GM23338 (cell line): ENCODE data around the gene L3MBTL4. TPM values are rescaled to one million over a fixed set of nuclear protein-coding genes. Genes with fewer than 3 reads are reported as not detected.

Source experiments
- ATAC-seq: fragments of 200-7000 bp; cut with Tn5 transposase; 3 replicates; pipeline ENCODE4 v1.9.1; 2020
- DNase-seq: peaks from one replicate; pipeline ENCODE4 v3.0.0-alpha.2; 2015; ENCODE audit warnings: low spot score
- H2AFZ ChIP-seq: fragments of 200-600 bp; sonication (generic); 2 replicates; pipeline ENCODE4 v1.8.0; 2016; ENCODE audit warnings: antibody characterized with exemption, mild to moderate bottlenecking, moderate library complexity
- H3F3A ChIP-seq: fragments of 200-600 bp; sonication (generic); replicated peaks from 2 replicates; pipeline ENCODE4 v1.8.0; 2017; ENCODE audit warnings: antibody characterized with exemption, mixed run types, low read depth
- H3K27ac ChIP-seq: fragments of 200-600 bp; sonication (generic); 2 replicates; pipeline ENCODE4 v1.6.1; 2016; ENCODE audit warnings: low read depth
- H3K27me3 ChIP-seq: fragments of 200-600 bp; sonication (generic); 2 replicates; pipeline ENCODE4 v1.8.0; 2016; ENCODE audit warnings: mild to moderate bottlenecking, mixed run types, moderate library complexity; ENCODE audit not compliant: insufficient read depth
- H3K36me3 ChIP-seq: fragments of 200-600 bp; sonication (generic); 2 replicates; pipeline ENCODE4 v1.8.0; 2016; ENCODE audit warnings: mild to moderate bottlenecking; ENCODE audit not compliant: insufficient read depth
- H3K4me1 ChIP-seq: fragments of 200-600 bp; sonication (generic); 2 replicates; pipeline ENCODE4 v1.8.0; 2016; ENCODE audit warnings: mild to moderate bottlenecking, moderate library complexity; ENCODE audit not compliant: insufficient read depth
- H3K4me2 ChIP-seq: fragments of 200-600 bp; sonication (generic); 2 replicates; pipeline ENCODE4 v1.7.1; 2017; ENCODE audit warnings: mixed run types
- H3K4me3 ChIP-seq: fragments of 200-600 bp; sonication (generic); 2 replicates; pipeline ENCODE4 v1.6.1; 2016; ENCODE audit warnings: mixed run types
- H3K79me2 ChIP-seq: fragments of 200-600 bp; sonication (generic); replicated peaks from 2 replicates; pipeline ENCODE4 v1.8.0; 2017; ENCODE audit warnings: mild to moderate bottlenecking; ENCODE audit not compliant: insufficient read depth
- H3K9me2 ChIP-seq: fragments of 200-600 bp; sonication (generic); 2 replicates; pipeline ENCODE4 v1.8.0; 2017; ENCODE audit not compliant: insufficient read depth
- H4K20me1 ChIP-seq: fragments of 200-600 bp; sonication (generic); replicated peaks from 2 replicates; pipeline ENCODE4 v1.8.0; 2017; ENCODE audit warnings: mild to moderate bottlenecking; ENCODE audit not compliant: insufficient read depth
- H3K27ac Mint-ChIP-seq: 2 replicates; pipeline ENCODE4 v1.8.0; 2020; ENCODE audit warnings: inconsistent platforms, mild to moderate bottlenecking, moderate library complexity, mixed read lengths
- H3K27me3 Mint-ChIP-seq: 3 replicates; pipeline ENCODE4 v1.8.0; 2022; ENCODE audit warnings: low read depth, mild to moderate bottlenecking, moderate library complexity, mixed read lengths, inconsistent platforms; ENCODE audit not compliant: insufficient read depth, poor library complexity
- H3K36me3 Mint-ChIP-seq: 3 replicates; pipeline ENCODE4 v1.8.0; 2021; ENCODE audit warnings: low read depth, mild to moderate bottlenecking, inconsistent platforms, moderate library complexity, mixed read lengths
- H3K4me1 Mint-ChIP-seq: 3 replicates; pipeline ENCODE4 v1.8.0; 2020; ENCODE audit warnings: mild to moderate bottlenecking, inconsistent platforms, mixed read lengths
- H3K4me3 Mint-ChIP-seq: 3 replicates; pipeline ENCODE4 v1.8.0; 2021; ENCODE audit warnings: moderate library complexity, mild to moderate bottlenecking, inconsistent platforms, mixed read lengths
- H3K9me3 Mint-ChIP-seq: 3 replicates; pipeline ENCODE4 v1.8.0; 2020; ENCODE audit warnings: moderate library complexity, mild to moderate bottlenecking, inconsistent platforms, mixed read lengths
- CREB1 ChIP-seq: fragments of 250-450 bp; sonication (Bioruptor Pico); IDR thresholded peaks from 2 replicates; pipeline ENCODE4 v1.5.0; 2020; ENCODE audit warnings: low read depth, mild to moderate bottlenecking, moderate library complexity
- EZH2 ChIP-seq: fragments of 200-600 bp; sonication (generic); IDR thresholded peaks from one replicate; pipeline ENCODE4 v1.8.0; 2017; ENCODE audit warnings: antibody characterized with exemption, mild to moderate bottlenecking, low read depth; ENCODE audit not compliant: unreplicated experiment
- EZH2phosphoT487 ChIP-seq: fragments of 200-600 bp; sonication (generic); IDR thresholded peaks from one replicate; pipeline ENCODE4 v1.8.1; 2018; ENCODE audit warnings: antibody characterized with exemption; ENCODE audit not compliant: unreplicated experiment
- JUNB ChIP-seq: IDR thresholded peaks from one replicate; pipeline ENCODE4 v1.6.1; 2016; ENCODE audit warnings: antibody characterized with exemption; ENCODE audit not compliant: unreplicated experiment
- NANOG ChIP-seq: IDR thresholded peaks from 2 replicates; pipeline ENCODE4 v1.6.1; 2016; ENCODE audit warnings: antibody characterized with exemption, borderline replicate concordance
- POLR2AphosphoS5 ChIP-seq: IDR thresholded peaks from 2 replicates; pipeline ENCODE4 v1.6.1; 2016; ENCODE audit warnings: antibody characterized with exemption, low read depth
- STAT1 ChIP-seq: IDR thresholded peaks from one replicate; pipeline ENCODE4 v1.6.1; 2016; ENCODE audit warnings: antibody characterized with exemption; ENCODE audit not compliant: unreplicated experiment
- ZNF114 ChIP-seq: fragments of 250-450 bp; sonication (Bioruptor Pico); IDR thresholded peaks from 2 replicates; pipeline ENCODE4 v1.5.0; 2020; ENCODE audit warnings: mild to moderate bottlenecking, moderate library complexity
- ZNF331 ChIP-seq: fragments of 250-450 bp; sonication (Bioruptor Pico); IDR thresholded peaks from 2 replicates; pipeline ENCODE4 v1.5.0; 2020; ENCODE audit warnings: low read depth, mild to moderate bottlenecking, moderate library complexity
- polyA plus RNA-seq: library from polyadenylated mRNA; unstranded; fragments of >200 nt; fragmentation: Nextera tagmentation; extraction: Ambion mirVana; gene quantifications from 2 replicates; pipeline ENCODE4 v1.2.1, GENCODE V29; 2016
- total RNA-seq: library from RNA; depleted of rRNA; stranded (reverse); fragments of >200 nt; shearing (Covaris generic); gene quantifications from 2 replicates; pipeline ENCODE4 v1.2.3, GENCODE V29; 2014
- TF ChIP-seq, protein P1 (sequence below): IDR thresholded peaks from one replicate; pipeline ENCODE4 v1.6.1; 2018; ENCODE audit warnings: antibody characterized with exemption; ENCODE audit not compliant: unreplicated experiment
- TF ChIP-seq, protein P2 (sequence below): fragments of 250-450 bp; sonication (Bioruptor Pico); IDR thresholded peaks from 2 replicates; pipeline ENCODE4 v1.5.0; 2020; ENCODE audit warnings: mild to moderate bottlenecking, moderate library complexity
- TF ChIP-seq, protein P3 (sequence below), 2 experiments: fragments of 200-600 bp in 1 of 2; sonication (generic) in 1 of 2; conservative IDR thresholded peaks; 2 replicates each; pipeline versions ENCODE4 v1.5.1 to v1.6.1; 2016 to 2017; ENCODE audit warnings: antibody characterized with exemption in 2 of 2, low read depth in 2 of 2, mild to moderate bottlenecking in 2 of 2, moderate library complexity in 1 of 2
- TF ChIP-seq, protein P4 (sequence below): IDR thresholded peaks from 2 replicates; pipeline ENCODE4 v1.6.1; 2016; ENCODE audit warnings: antibody characterized with exemption

L3MBTL4 gene
- total and polyA plus RNA-seq, 2 experiments from 2014 or later, result 0.48 to 2.8 TPM

DNA sequence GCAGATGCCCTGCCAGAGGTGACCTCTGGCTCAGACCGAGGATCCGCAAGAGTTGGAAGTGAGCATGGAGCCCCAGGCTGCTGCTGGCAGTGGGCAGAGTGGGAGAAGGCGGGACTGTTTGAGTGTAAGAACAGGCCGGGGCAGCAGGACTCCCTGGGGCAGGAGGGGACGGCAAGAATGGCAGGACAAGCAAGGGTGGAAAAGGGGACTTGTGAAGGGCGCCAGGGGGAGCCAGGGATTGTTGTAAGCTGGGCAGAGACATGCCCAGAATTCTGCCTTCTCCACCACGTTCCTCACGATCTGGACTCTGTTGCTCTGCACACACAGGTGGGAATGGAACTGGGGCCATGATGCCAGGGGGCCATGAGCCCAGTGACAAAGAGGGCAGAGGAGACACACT lies 447.0 kb downstream of the L3MBTL4 start:
- Histone ChIP-seq H2AFZ (no peak overlapping the region), H3K4me1 (peaks cover 32% of the 10 kb centered on the region), H3F3A (no peaks in the 10 kb centered on the region), H3K27me3 (no peaks in the 10 kb centered on the region), H3K4me2 (no peak overlapping the region), H3K9me2 (0 out of 2 replicates have a peak, but pooled peaks cover 4% of the 10 kb centered on the region), H4K20me1 (no peaks in the 10 kb centered on the region), H3K36me3 (no peaks in the 10 kb centered on the region), H3K79me2 (no peaks in the 10 kb centered on the region), H3K27ac (no peak overlapping the region), H3K4me3 (no peak overlapping the region)
- Mint-ChIP-seq H3K9me3 (no peaks in the 10 kb centered on the region), H3K36me3 (no peaks in the 10 kb centered on the region), H3K27ac (peak overlapping the region; percentile 60; the same call in 1 of the 2 replicates), H3K27me3 (peaks cover 6% of the 10 kb centered on the region), H3K4me1 (peaks cover 42% of the 10 kb centered on the region), H3K4me3 (no peak overlapping the region; the same call in 2 of the 3 replicates)
- ATAC-seq (no peak), DNase-seq (no peak)
- no peak for TF ChIP-seq POLR2AphosphoS5
- no peak for TF ChIP-seq EZH2
- TF ChIP-seq, protein P1, sequence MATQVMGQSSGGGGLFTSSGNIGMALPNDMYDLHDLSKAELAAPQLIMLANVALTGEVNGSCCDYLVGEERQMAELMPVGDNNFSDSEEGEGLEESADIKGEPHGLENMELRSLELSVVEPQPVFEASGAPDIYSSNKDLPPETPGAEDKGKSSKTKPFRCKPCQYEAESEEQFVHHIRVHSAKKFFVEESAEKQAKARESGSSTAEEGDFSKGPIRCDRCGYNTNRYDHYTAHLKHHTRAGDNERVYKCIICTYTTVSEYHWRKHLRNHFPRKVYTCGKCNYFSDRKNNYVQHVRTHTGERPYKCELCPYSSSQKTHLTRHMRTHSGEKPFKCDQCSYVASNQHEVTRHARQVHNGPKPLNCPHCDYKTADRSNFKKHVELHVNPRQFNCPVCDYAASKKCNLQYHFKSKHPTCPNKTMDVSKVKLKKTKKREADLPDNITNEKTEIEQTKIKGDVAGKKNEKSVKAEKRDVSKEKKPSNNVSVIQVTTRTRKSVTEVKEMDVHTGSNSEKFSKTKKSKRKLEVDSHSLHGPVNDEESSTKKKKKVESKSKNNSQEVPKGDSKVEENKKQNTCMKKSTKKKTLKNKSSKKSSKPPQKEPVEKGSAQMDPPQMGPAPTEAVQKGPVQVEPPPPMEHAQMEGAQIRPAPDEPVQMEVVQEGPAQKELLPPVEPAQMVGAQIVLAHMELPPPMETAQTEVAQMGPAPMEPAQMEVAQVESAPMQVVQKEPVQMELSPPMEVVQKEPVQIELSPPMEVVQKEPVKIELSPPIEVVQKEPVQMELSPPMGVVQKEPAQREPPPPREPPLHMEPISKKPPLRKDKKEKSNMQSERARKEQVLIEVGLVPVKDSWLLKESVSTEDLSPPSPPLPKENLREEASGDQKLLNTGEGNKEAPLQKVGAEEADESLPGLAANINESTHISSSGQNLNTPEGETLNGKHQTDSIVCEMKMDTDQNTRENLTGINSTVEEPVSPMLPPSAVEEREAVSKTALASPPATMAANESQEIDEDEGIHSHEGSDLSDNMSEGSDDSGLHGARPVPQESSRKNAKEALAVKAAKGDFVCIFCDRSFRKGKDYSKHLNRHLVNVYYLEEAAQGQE, result no peak
- no peak for TF ChIP-seq EZH2phosphoT487
- no peak for TF ChIP-seq STAT1
- TF ChIP-seq JUNB, result no peak
- TF ChIP-seq ZNF331 (CRISPR knock-in tag), result no peak
- TF ChIP-seq, protein P2, sequence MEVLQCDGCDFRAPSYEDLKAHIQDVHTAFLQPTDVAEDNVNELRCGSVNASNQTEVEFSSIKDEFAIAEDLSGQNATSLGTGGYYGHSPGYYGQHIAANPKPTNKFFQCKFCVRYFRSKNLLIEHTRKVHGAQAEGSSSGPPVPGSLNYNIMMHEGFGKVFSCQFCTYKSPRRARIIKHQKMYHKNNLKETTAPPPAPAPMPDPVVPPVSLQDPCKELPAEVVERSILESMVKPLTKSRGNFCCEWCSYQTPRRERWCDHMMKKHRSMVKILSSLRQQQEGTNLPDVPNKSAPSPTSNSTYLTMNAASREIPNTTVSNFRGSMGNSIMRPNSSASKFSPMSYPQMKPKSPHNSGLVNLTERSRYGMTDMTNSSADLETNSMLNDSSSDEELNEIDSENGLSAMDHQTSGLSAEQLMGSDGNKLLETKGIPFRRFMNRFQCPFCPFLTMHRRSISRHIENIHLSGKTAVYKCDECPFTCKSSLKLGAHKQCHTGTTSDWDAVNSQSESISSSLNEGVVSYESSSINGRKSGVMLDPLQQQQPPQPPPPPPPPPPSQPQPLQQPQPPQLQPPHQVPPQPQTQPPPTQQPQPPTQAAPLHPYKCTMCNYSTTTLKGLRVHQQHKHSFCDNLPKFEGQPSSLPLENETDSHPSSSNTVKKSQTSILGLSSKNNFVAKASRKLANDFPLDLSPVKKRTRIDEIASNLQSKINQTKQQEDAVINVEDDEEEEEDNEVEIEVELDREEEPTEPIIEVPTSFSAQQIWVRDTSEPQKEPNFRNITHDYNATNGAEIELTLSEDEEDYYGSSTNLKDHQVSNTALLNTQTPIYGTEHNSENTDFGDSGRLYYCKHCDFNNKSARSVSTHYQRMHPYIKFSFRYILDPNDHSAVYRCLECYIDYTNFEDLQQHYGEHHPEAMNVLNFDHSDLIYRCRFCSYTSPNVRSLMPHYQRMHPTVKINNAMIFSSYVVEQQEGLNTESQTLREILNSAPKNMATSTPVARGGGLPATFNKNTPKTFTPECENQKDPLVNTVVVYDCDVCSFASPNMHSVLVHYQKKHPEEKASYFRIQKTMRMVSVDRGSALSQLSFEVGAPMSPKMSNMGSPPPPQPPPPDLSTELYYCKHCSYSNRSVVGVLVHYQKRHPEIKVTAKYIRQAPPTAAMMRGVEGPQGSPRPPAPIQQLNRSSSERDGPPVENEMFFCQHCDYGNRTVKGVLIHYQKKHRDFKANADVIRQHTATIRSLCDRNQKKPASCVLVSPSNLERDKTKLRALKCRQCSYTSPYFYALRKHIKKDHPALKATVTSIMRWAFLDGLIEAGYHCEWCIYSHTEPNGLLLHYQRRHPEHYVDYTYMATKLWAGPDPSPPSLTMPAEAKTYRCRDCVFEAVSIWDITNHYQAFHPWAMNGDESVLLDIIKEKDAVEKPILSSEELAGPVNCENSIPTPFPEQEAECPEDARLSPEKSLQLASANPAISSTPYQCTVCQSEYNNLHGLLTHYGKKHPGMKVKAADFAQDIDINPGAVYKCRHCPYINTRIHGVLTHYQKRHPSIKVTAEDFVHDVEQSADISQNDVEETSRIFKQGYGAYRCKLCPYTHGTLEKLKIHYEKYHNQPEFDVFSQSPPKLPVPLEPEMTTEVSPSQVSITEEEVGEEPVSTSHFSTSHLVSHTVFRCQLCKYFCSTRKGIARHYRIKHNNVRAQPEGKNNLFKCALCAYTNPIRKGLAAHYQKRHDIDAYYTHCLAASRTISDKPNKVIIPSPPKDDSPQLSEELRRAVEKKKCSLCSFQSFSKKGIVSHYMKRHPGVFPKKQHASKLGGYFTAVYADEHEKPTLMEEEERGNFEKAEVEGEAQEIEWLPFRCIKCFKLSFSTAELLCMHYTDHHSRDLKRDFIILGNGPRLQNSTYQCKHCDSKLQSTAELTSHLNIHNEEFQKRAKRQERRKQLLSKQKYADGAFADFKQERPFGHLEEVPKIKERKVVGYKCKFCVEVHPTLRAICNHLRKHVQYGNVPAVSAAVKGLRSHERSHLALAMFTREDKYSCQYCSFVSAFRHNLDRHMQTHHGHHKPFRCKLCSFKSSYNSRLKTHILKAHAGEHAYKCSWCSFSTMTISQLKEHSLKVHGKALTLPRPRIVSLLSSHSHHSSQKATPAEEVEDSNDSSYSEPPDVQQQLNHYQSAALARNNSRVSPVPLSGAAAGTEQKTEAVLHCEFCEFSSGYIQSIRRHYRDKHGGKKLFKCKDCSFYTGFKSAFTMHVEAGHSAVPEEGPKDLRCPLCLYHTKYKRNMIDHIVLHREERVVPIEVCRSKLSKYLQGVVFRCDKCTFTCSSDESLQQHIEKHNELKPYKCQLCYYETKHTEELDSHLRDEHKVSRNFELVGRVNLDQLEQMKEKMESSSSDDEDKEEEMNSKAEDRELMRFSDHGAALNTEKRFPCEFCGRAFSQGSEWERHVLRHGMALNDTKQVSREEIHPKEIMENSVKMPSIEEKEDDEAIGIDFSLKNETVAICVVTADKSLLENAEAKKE, result no peak
- TF ChIP-seq, protein P3, sequence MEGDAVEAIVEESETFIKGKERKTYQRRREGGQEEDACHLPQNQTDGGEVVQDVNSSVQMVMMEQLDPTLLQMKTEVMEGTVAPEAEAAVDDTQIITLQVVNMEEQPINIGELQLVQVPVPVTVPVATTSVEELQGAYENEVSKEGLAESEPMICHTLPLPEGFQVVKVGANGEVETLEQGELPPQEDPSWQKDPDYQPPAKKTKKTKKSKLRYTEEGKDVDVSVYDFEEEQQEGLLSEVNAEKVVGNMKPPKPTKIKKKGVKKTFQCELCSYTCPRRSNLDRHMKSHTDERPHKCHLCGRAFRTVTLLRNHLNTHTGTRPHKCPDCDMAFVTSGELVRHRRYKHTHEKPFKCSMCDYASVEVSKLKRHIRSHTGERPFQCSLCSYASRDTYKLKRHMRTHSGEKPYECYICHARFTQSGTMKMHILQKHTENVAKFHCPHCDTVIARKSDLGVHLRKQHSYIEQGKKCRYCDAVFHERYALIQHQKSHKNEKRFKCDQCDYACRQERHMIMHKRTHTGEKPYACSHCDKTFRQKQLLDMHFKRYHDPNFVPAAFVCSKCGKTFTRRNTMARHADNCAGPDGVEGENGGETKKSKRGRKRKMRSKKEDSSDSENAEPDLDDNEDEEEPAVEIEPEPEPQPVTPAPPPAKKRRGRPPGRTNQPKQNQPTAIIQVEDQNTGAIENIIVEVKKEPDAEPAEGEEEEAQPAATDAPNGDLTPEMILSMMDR (conservative IDR thresholded peaks at IDR 0.05; ENCODE audit: low read depth in 2 of 2), result no peak
- TF ChIP-seq, protein P4, sequence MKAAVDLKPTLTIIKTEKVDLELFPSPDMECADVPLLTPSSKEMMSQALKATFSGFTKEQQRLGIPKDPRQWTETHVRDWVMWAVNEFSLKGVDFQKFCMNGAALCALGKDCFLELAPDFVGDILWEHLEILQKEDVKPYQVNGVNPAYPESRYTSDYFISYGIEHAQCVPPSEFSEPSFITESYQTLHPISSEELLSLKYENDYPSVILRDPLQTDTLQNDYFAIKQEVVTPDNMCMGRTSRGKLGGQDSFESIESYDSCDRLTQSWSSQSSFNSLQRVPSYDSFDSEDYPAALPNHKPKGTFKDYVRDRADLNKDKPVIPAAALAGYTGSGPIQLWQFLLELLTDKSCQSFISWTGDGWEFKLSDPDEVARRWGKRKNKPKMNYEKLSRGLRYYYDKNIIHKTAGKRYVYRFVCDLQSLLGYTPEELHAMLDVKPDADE, result no peak
- TF ChIP-seq ZNF114, result no peak
- TF ChIP-seq CREB1 (CRISPR knock-in tag), result no peak
- no peak for TF ChIP-seq NANOG
